ENCODE results near the gene HOGA1. TPM values are rescaled to one million over a fixed set of nuclear protein-coding genes. Genes with fewer than 3 reads are reported as not detected.

Gene HOGA1
- total and polyA plus RNA-seq, 7 donors = 0.66 to 12.3 (median 3.4) TPM

GRCh38 chr10:97543025-97543546, 41.1 kb upstream of the HOGA1 start:
- Histone ChIP-seq H3K4me1 (peaks cover 62% of the 10 kb centered on the region), H3K9me3 (no peaks in the 10 kb centered on the region), H3K27me3 (ENCODE audit: insufficient read depth in 3 of 3, low read length in 2 of 3) (no peaks in the 10 kb centered on the region), H3K4me3 (no peak overlapping the region), H3K36me3 (ENCODE audit: insufficient read depth in 1 of 2, low read depth in 1 of 2) (no peaks in the 10 kb centered on the region), H3K27ac (peak overlapping the region; percentile 93)
- 35 to 37% (median 36%) methylated on average over 10 of the region's 10 CpGs for WGBS, 3 donors
- ATAC-seq (peak; percentile 89 to 94 (median 89)), DNase-seq (peak; percentile 87 to 89)
- intact Hi-C loops (cut with DNase I) = loop anchor here in 1 of 2 donors (5.0 kb wide), 1 partner anchor 41 kb away; no protein-coding TSS in a partner anchor
- TF ChIP-seq, protein P1, sequence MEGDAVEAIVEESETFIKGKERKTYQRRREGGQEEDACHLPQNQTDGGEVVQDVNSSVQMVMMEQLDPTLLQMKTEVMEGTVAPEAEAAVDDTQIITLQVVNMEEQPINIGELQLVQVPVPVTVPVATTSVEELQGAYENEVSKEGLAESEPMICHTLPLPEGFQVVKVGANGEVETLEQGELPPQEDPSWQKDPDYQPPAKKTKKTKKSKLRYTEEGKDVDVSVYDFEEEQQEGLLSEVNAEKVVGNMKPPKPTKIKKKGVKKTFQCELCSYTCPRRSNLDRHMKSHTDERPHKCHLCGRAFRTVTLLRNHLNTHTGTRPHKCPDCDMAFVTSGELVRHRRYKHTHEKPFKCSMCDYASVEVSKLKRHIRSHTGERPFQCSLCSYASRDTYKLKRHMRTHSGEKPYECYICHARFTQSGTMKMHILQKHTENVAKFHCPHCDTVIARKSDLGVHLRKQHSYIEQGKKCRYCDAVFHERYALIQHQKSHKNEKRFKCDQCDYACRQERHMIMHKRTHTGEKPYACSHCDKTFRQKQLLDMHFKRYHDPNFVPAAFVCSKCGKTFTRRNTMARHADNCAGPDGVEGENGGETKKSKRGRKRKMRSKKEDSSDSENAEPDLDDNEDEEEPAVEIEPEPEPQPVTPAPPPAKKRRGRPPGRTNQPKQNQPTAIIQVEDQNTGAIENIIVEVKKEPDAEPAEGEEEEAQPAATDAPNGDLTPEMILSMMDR (IDR thresholded peaks at IDR 0.05) = no peak

- TF ChIP-seq, protein P1 (IDR thresholded peaks at IDR 0.05) = no peak
- Histone ChIP-seq H3K4me1 (peaks cover 72% of the 10 kb centered on the region), H3K27me3 (ENCODE audit: insufficient read depth in 3 of 3, low read length in 2 of 3) (no peaks in the 10 kb centered on the region), H3K9me3 (no peaks in the 10 kb centered on the region), H3K4me3 (peak overlapping the region; percentile 9), H3K36me3 (ENCODE audit: insufficient read depth in 1 of 2, low read depth in 1 of 2) (no peaks in the 10 kb centered on the region), H3K27ac (peak overlapping the region; percentile 56)
- 30 to 49% (median 31%) methylated on average over 18 of the region's 18 CpGs for WGBS, 3 donors
- DNase-seq (no peak), ATAC-seq (peak in 1 of 4 donors; percentile 10)
- intact Hi-C loops (cut with DNase I) = no loop called here
These were observed 37.5 kb upstream of the HOGA1 start for GRCh38 chr10:97546456-97547270.

- Histone ChIP-seq H3K4me1 (peaks cover 68% of the 10 kb centered on the region), H3K36me3 (ENCODE audit: insufficient read depth in 1 of 2, low read depth in 1 of 2) (no peaks in the 10 kb centered on the region), H3K27ac (peak overlapping the region; percentile 56), H3K9me3 (no peaks in the 10 kb centered on the region), H3K4me3 (peak overlapping the region; percentile 9), H3K27me3 (ENCODE audit: insufficient read depth in 3 of 3, low read length in 2 of 3) (no peaks in the 10 kb centered on the region)
- TF ChIP-seq, protein P1 (IDR thresholded peaks at IDR 0.05) = no peak
- 33 to 52% (median 35%) methylated on average over 4 of the region's 4 CpGs for WGBS, 3 donors
- no peak for ATAC-seq
- intact Hi-C loops (cut with DNase I) = no loop called here
- no peak for DNase-seq
These were observed 37.0 kb upstream of the HOGA1 start for GRCh38 chr10:97547271-97547600.

GRCh38 chr10:97547962-97548361, 36.2 kb upstream of the HOGA1 start:
- intact Hi-C loops (cut with DNase I) = no loop called here
- DNase-seq (peak in 1 of 2 donors; percentile 2), ATAC-seq (no peak)
- peaks cover 65% of the 10 kb centered on the region for H3K4me1 ChIP-seq
- WGBS, 3 donors = 28 to 51% (median 40%) methylated on average over 4 of the region's 4 CpGs
- TF ChIP-seq, protein P1 (IDR thresholded peaks at IDR 0.05) = no peak
- no peaks in the 10 kb centered on the region for H3K9me3 ChIP-seq
- no peak overlapping the region for H3K27ac ChIP-seq
- H3K4me3 ChIP-seq = no peak overlapping the region
- no peaks in the 10 kb centered on the region for H3K27me3 ChIP-seq (ENCODE audit: insufficient read depth in 3 of 3, low read length in 2 of 3)
- H3K36me3 ChIP-seq (ENCODE audit: insufficient read depth in 1 of 2, low read depth in 1 of 2) = no peaks in the 10 kb centered on the region

Measured in psoas muscle (tissue), 8 donors.